Pons (tissue), 1 donor: ENCODE results near the gene EGR4.

Source experiments
- DNase-seq: peaks from one replicate; pipeline ENCODE4 v3.0.0-alpha.2; 2016; ENCODE audit warnings: low spot score

Gene EGR4

DNA sequence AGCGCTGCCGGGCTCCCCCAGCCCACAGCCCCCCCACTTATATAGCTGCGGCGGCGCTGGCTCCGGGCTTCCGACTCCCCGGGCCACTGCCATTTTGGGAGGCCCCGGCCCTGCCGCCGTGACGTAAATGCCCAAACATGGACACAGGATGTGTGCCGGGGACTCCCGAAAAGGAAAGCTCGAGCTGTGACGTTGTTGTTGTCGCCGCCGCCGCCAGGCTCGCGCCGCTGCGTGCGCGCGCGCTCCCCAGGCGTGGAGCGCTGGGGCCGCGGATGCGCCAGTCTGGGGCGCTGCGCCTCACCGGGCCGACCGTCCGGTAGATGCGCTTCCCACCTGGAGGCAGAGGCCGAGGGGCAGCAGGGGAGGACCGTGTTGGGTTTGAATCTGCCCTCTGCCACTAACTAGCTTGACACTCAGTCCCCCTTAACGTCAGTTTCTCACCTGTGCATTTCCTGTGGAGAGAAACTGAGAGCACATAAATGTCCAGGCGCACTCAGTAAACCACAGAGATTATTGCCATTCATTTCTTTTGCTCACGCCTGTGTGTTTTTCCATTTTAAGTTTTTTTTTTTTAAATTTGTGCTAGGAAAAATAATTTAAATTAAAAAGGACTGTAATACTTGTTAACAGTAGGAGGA is at the start of gene EGR4:
EGR4 (minus strand) TSS at position 15 of the 638 bp plus-strand sequence. CDS start 231 bp downstream, outside the sequence.
- no peak for DNase-seq

DNA sequence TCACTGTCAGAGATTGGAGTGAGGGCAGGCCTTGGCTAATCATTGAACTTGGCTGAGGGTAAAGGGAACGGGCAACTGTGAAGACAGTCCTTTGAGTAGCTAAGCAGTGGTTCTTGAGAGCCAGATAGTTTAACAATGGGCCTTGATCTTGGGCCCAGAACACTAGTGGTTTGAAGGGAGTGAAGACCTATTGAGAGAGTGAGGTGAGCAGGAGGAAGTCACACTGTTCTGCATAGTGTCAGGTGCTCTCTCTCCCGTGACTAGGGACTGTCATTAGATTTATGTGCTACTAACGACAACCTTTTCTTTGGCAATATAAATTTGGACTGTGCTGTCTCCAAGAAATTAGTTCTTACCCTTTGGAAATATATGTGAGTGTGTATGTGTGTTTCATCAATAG is 47.7 kb upstream of the EGR4 start:
- DNase-seq: no peak

DNA sequence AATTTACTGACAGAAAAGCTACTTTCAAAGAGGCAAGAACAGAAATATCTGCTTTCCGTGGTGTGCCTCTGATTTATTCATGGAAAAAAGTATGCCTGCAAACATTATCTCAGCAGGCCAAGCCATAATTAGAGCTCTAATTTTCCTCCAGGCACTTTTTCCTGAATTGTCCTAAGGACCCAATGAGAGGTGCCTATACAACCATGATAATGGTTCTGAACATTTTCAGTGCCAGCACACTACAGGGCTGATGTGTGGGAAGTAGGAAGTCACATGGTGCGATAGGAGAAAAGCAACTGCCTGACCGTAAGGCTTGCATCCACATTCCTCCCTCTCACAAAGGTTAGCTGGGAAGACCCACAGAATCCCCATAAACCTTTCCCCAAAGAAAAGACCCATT is 45.9 kb upstream of the EGR4 start:
- no peak for DNase-seq

DNA sequence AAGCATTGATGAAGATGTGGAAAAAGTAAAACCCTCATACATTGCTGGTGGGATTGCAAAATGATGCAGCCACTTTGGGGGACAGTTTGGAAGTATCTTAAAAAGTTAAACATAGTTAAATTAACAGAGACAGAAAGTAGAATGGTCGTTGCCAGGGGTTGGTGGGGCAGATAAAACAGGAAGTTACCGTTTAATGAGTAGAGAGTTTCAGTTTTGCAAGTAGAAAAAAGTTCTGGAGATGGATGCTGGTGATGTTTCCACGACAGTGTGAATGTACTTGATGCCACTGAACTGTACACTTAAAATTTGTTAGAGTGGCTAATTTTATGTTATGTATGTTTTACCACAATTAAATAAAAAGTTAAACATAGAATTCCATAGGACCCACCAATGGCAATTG is 44.5 kb upstream of the EGR4 start:
- no peak for DNase-seq

DNA sequence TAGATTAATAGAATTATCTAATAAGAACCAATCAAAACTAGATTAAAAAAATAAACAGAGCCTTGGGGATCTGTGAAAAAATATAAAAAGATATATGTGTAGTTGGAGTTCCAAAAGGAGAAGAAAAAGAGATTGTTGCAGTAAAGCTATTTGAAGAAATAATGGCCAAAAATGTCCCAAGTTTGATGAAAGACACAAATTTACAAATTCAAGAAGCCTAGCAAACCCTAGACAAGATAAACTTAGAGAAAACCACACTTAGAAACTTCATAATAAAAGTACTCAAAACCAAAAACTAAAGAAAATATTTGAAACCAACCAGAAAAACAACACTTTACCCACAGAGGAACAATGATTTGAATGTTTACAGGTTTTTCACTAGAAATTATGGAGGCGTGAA is 41.3 kb upstream of the EGR4 start:
- no peak for DNase-seq

DNA sequence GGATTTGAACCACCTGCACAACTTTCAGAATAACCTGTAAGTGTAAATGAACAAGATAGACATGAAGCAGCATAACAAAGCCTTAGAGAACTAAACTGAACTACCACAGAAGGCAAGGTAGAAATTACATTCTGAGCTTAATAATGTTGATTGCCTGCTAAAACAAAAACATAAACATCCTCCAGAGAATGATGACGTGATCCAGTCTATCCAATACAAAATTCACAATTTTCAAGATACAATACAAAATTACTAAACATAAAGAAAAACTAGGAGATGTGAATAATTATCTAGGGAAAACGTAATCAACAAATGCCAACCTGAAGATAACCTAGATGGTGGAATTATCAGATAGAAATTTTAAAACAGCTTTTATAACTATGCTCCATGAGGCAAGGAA is 40.7 kb upstream of the EGR4 start:
- no peak for DNase-seq

DNA sequence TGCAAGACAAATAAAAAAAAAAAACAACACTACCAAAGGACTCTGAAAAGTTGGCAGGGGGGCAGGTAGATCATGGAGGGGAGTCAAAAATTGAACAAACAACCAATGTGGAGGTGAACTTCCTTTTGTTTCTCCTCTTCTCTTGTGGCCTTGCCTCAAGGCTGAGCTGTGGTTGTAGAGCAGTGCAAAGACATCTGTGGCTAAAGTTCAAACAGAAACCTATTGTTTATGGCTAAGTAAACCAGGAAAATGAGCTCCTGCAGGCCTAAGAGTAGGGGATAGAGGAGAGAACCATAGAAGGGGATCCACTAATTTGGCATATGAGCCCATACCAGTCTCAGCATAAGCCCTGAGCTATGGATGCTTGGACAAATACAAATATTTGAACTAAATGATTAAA is 40.2 kb upstream of the EGR4 start:
- no peak for DNase-seq

DNA sequence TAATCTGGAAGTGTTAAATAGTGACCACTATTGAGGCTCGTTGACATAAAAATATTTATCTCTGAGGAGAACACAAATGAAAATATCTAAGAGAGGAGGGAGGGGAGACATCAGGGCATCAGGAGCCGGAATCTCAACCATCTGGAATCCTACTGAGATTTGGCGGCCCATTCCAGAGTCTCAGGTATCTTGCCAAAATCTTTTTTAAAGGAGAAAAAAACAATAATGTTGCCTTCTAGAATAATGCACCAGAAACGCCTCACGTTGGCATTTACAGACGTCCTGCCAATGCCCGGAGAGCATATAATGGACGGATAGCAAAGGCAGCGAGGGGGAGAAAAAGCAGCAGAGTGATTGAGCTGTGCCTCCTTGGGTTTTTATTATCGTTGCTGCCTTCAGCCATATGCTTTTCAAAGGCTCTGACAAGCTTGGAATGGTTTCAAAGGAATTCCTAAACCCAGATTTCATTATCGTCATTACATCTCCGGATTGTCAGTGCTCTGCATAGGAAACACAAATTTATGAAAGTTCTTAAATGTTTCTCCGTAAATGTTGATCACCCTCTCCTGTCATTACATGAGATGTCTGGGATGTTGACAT is 30.9 kb upstream of the EGR4 start:
- DNase-seq: no peak

DNA sequence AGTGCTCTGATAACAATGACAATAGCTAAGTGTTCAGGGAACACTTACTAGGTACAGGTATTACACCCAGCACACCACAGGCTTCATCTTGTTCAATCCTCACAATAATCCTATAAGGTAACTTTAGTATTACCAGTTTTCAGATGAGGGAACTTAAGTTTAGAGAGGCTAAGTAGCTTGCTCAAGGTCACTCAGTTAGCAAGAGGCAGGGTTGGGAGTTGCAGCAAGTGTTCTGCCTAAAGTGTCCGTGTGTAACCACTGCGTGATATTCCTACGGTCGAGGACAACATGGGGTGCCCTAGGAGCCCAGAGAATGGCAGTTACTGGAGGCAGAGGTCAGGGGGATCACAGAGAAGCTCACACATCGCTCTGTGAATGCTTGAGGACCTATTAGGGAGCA is 30.2 kb upstream of the EGR4 start:
- no peak for DNase-seq

DNA sequence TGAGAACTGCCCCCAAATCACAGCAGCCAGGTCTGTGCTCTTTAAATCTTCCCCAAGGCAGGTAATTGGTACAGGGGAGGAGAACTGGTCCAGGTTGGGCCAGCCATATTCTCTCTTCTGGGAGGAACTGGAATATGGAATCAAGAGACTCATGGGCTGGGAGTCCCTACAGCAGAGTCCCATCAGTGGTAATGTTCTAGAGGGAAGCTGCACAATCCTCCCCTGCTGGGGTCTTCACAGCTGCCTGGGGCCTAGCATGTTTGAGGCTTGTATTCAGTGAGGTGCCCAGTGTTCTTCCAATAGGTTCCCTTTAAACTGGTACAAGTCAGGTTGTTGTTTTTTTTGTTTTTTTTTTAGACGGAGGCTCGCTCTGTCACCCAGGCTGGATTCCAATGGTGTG is 21.1 kb upstream of the EGR4 start:
- no peak for DNase-seq

DNA sequence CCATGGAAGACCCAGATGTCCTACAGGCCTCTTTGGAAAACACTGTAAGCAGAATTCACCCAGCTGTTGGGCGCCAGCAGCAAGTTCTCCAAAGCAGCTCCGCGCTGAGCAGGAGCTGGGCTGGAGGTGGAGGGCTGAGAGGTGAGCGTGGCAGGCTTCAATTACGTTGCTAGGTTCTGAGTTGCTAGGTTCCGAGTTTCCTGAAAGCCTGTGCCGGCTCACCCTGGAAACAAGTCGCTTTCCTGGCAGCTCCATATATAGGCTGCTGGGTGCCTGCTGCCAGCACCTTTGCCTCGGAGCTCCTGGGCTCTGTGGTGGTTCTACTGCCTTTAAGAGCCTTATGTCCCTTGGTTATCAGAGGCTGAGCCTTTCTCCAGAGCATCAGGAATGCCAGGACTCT is 14.4 kb upstream of the EGR4 start:
- no peak for DNase-seq

DNA sequence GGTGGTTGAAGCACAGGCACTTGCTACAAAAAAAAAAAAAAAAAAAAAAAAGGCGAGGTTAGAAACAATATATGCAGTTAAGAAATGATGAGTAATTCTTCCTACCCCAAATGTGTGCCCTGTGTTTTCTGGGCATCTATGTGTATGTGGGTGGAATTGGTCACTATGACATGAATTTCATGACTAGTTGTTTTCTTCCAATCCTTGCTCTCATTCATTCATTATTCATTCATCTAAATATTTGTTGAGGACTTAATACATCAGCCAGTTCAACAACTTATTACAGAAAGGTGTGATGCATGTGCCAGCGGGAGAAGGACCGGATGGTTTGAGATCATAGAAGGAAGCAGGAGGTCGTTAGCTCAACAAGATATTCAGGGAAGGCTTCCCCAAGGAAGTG is 8.3 kb upstream of the EGR4 start:
- DNase-seq: no peak

DNA sequence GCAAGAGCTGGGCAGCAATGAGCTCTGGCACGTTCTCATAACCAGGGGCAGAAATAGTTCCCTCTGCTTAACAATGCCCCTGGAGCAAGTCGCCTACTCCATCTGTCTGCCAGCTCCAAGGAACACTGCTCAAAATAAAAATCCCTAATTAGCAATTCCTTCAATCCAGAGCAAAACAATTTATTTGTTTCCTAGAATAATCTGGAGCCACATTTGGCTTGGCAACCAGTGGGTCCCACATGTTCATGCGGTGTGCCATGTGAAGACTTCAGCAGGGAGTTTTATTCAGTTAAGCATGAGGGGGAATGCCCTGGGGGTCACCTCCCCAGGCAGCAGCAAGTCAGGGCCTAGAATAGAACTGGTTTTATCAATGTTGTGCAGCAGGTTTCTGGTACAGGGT is 7.6 kb upstream of the EGR4 start:
- DNase-seq: no peak

DNA sequence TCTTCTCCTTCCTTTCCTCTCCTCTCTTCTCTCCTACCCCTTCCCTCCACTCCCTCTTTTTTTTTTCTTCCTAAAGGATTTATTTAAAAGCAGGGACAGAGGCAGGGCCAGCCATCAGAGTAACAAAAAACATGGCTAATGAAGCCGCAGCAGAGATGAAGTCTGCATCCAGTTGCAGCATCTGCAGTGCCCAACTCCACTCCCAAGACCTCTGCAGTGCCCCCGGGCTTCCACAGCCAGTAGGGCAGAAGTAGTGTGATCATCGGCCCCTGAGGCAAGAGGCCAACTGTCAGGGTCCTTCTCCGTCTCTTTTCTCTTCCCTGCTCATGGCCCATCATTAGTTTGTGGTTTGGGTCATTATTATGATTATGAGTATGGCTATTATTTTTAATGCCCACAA is 4.2 kb upstream of the EGR4 start:
- no peak for DNase-seq

DNA sequence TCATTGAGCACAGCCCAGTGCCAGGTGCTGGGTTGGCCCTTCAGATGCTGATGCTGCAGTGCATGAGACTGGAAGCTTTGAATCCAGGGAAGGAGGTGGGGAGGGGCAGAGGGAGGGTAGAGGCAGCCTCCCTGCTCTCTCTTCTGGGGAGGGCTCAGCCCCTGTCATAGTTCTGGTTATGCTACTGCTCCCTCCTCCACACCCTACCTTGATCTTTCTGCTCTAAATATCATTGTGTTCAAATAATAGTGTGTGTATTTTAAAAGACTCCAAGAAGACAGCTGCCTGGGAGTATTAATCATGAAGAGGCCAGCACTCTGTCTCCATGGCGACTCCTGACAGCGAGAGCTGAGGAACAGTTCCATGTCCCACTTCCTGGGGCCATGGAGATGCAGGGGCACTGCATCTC is 3.8 kb upstream of the EGR4 start:
- DNase-seq: no peak

DNA sequence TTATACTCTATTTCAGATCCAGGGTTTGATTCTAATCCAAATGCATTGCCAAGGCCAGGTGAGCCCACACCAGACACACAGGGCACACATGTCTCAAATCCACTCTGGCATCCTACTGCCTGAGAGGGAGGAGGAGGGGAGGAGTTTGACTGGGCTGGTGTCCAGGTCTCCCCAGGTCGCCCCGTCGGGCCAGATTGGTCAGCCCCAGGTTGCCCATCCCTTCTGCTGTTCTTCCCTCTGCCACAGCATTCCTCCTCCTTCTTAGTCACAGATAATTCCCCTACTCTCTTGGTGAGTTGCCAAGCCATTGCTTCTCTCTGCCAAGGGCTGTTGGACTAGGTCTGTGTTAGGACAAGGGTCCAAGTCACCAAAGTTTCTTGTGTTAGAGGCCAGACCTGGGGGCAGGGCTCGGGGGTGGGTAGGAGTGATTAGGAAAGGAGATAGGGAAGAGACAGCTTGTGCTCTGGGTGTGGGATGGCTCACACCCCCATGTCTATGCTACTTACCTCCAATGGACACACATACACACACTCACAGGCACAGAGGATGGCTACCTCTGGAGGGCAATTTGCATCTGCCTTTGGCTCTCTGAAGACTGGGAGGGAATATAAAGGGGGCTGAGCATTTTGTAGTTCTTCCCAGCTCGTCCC is 2.5 kb upstream of the EGR4 start:
- no peak for DNase-seq

DNA sequence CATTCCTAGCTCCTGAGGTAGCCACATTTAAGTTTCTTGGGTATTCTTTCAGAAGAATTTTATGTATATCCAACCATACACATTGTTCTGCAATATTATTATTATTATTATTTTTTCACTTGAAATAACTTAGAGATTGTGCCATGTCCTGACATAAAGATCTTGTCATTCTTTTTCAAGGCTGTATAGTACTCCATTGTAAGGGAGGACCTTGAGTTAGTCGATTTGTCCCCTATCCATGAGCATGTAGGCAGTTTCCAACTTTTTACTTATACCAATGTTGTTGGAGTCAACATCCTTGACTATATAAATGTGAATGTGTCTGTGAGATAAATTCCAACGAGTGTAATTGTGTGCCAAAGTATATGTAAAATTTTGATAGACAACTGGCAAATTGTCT is 891 bp upstream of the EGR4 start:
- DNase-seq: no peak

DNA sequence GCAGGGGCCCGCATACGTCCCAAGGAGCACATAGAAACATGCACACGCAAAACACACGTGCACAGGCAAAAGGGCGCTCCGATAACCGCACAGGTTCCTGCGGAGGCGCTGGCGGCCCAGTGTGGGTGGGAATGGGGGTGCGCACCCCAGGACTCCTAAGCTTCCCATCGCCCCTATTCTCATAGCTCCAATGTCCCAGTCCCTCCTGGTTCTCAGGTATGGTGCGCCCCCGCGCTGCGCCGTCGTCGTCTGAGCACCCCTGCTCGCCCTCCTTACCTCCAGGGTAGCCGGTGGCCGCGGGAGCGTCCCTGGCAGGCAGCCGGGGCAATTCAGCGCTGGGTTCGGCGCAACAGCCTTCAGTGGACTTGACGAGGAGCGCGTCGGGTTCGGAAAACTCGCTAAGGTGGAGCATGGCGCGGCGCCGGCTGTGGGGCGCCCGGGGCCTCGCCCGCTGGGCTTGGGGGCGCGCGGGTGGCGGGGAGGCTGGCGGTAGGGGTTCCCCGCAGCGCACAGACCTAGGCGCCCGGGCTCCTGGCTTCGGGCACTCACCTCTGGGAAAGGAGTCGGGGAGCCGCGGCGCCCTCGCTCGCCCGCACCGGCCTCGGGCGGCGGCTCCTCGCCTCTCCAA is 328 bp downstream of the EGR4 start:
- no peak for DNase-seq

DNA sequence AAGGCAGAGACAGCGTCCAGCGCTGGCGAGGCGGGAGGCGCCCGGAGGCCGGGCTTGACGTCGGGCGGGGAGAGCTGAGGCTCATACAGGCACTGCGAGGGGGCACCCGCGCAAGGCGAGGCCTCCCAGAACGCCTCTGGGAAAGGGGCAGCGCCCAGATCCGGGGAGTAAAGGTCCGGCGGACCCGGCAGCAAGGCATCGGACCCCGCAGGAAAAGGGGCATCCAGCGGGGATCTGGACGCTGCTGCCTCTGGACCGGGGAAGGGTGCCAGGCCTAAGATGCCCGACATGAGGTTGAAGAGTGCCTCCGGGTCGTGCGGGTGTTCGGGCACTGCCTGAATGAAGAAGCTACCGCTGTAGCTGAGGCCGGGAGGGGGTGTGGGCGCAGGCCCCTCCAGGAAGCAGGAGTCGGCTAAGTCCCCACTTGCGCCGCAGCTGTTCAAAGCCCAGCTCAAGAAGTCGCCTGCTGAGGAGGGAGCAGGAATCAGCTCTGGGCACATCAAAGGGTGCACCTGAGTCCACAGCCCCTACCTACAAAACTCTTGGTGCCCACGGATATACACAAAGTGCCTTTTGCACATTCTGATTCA is 937 bp downstream of the EGR4 start:
- DNase-seq: no peak

DNA sequence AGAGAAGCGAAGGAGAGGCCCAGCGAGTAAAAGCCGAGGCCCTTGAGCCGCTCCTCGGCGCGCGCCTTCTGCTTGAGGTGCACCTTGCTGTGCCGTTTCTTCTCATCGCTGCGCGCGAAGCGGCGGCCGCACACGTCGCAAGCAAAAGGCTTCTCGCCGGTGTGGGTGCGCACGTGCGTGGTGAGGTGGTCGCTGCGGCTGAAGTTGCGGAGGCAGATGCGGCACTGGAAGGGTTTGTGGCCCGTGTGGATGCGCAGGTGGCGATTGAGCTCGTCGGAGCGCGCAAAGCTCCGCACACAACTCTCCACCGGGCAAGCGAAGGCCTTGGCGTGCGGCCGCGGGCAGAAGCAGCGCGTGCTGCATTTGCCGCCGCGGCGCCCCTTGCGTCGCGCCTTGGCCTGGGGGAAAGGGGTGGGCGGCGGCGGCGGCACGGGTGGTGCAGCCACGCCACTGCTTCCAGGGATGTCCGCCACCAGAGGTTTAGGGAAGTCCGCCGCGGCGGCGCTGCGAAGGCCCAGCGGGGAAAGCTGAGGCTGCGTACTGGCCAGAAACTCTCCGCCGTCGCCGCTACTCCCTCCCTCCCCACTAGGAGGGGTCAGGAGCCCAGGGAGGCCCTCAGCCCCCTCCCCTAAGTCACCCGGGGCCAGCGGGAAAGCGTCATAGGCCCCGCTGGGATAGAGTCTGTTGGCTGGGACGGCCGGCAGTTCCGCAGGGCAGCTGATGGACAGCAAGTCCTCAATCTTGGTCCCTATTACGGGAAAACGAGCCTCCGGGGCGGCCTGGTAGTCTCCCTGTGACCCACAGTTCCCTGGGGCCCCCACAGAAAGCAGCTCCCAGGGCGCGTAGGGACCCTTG is 1.7 kb downstream of the EGR4 start:
- no peak for DNase-seq

DNA sequence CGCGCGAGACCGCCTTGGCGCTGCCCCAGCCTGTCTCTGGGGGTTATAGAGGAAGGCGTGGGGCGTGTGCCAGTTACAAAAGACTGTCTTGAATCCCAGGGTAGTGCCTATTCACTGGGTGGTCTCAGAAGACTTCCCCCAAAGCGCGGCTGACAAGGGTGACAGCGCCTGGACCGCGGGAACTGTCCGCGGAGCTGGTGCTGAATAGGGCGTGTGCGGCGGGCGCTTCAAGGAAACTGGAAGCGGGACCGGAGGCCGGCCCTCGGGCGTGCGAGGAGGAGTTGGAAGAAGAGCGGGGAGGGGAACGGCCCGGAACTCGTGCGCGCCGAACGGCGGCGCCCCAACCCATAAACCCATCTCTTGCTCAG is 2.3 kb downstream of the EGR4 start:
- no peak for DNase-seq
